ENCODE measurements around the gene TP73. TPM values are rescaled to one million over a fixed set of nuclear protein-coding genes. Genes with fewer than 3 reads are reported as not detected.

The TP73 gene
- total and polyA plus RNA-seq, 4 experiments from 2014 or later = 0.15 to 0.17 TPM; not detected in 2

DNA sequence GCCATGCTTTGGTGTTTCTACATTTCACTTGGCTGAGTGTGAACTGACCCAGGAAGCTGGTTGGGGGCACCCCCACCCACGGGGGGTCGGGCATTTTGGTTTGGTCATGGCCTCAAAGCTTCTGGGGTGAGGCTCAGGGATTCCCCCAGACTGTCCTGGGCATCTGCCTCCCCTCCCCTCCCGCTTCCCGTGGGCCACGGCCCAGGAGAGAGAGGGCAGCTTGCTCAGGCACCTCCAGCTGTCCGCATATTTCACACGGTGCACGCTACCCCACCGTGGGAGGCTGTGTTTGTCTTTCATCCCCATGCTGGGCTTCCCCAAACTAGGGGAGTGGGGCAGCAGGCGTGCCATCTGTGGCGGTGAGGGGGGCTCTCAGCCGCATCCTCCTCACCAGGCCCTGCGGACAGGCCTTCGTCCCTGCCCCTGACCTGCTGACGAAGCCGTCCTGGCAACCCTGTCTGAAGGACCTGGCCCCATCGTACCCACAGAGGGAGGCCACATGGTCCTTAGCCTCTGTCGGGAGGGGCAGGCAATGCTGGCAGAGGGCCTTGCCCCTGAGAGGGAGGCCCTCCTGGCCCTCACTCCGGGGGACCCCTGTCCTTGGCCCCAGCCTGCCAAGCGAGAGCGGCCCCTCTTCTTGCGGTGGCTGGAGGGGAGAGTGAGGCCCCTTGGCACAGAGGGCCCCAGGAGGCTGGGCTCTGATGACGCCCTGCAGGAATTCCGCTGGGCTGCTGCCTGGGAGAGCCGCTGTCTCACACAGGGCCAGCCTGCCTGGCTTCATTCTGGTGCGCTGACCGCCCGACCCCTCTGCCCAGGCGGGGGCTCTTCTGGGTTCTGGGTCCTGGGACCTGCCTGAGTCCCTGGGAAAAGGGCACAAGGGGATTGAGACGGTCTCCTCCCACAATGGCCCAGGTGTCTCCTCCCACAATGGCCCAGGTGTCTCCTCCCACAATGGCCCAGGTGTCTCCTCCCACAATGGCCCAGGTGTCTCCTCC is 22.1 kb downstream of the TP73 start:
- peaks cover 3 to 7% of the 10 kb centered on the region in 2 donors for H3K27me3 Mint-ChIP-seq
- H3K36me3 ChIP-seq (ENCODE audit: insufficient read depth, low read length) = no peaks in the 10 kb centered on the region
- H3K4me3 ChIP-seq (ENCODE audit: low read length in 2 of 2) = no peak overlapping the region
- H3K4me1 Mint-ChIP-seq = peaks cover 3 to 25% (median 12%) of the 10 kb centered on the region in 4 donors
- no peaks in the 10 kb centered on the region for H3K36me3 Mint-ChIP-seq
- POLR2A ChIA-PET (ENCODE audit: partially characterized antibody) = no interaction called here
- H3K9me3 Mint-ChIP-seq = peaks cover 0 to 2% (median 0%) of the 10 kb centered on the region in 8 donors
- no peaks in the 10 kb centered on the region for H3K27me3 ChIP-seq (ENCODE audit: insufficient read depth, low read length)
- DNase-seq = peak in 1 of 5 donors; percentile 28
- no peak overlapping the region for H3K27ac Mint-ChIP-seq
- peaks cover 11% of the 10 kb centered on the region for H3K4me1 ChIP-seq (ENCODE audit: insufficient read depth, low read length)
- no peaks in the 10 kb centered on the region for H3K9me3 ChIP-seq (ENCODE audit: control insufficient read depth in 1 of 2, low read length in 2 of 2)
- H3K4me3 Mint-ChIP-seq = no peak overlapping the region
- CTCF ChIA-PET (ENCODE audit: partially characterized antibody) = no interaction called here
- intact Hi-C loops (cut with micrococcal nuclease) = no loop called here
- no peak overlapping the region for H3K27ac ChIP-seq (ENCODE audit: low read depth, low read length)

DNA sequence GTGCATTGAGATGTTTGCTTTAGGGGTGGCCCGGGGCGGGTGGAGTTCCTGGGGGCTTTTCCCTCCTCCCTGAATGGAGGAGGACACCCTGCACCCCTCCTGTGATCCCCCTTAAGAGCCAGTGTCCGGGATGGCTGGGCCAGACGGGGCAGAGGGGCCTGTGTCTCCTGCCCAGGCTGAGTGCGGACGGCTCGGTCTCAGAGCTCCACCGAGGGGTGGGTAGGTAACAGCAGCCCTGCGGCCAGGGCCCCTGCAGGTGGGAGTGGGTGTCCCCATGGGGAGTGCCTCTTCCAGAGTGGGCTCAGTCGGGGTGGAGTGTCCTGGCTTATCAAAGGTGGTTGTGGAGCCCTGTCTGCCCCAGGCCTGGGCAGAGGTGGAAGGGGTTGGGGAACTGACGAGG is 23.1 kb downstream of the TP73 start:
- Mint-ChIP-seq H3K36me3 (no peaks in the 10 kb centered on the region), H3K27ac (no peak overlapping the region), H3K4me1 (peaks cover 3 to 33% (median 12%) of the 10 kb centered on the region in 4 donors), H3K4me3 (no peak overlapping the region), H3K27me3 (peaks cover 3 to 12% of the 10 kb centered on the region in 2 donors), H3K9me3 (peaks cover 0 to 2% (median 0%) of the 10 kb centered on the region in 8 donors)
- Histone ChIP-seq H3K9me3 (ENCODE audit: control insufficient read depth in 1 of 2, low read length in 2 of 2) (no peaks in the 10 kb centered on the region), H3K27ac (ENCODE audit: low read depth, low read length) (no peak overlapping the region), H3K27me3 (ENCODE audit: insufficient read depth, low read length) (no peaks in the 10 kb centered on the region), H3K36me3 (ENCODE audit: insufficient read depth, low read length) (no peaks in the 10 kb centered on the region), H3K4me1 (ENCODE audit: insufficient read depth, low read length) (peaks cover 11% of the 10 kb centered on the region), H3K4me3 (ENCODE audit: low read length in 2 of 2) (no peak overlapping the region)
- intact Hi-C loops (cut with micrococcal nuclease) = no loop called here
- peak in 1 of 5 donors; percentile 16 for DNase-seq
- CTCF ChIA-PET (ENCODE audit: partially characterized antibody) = interaction anchor here (1.3 kb wide), 1 partner anchor 9 kb away, joined by 3 read pairs; no protein-coding TSS in a partner anchor
- POLR2A ChIA-PET (ENCODE audit: partially characterized antibody) = no interaction called here

DNA sequence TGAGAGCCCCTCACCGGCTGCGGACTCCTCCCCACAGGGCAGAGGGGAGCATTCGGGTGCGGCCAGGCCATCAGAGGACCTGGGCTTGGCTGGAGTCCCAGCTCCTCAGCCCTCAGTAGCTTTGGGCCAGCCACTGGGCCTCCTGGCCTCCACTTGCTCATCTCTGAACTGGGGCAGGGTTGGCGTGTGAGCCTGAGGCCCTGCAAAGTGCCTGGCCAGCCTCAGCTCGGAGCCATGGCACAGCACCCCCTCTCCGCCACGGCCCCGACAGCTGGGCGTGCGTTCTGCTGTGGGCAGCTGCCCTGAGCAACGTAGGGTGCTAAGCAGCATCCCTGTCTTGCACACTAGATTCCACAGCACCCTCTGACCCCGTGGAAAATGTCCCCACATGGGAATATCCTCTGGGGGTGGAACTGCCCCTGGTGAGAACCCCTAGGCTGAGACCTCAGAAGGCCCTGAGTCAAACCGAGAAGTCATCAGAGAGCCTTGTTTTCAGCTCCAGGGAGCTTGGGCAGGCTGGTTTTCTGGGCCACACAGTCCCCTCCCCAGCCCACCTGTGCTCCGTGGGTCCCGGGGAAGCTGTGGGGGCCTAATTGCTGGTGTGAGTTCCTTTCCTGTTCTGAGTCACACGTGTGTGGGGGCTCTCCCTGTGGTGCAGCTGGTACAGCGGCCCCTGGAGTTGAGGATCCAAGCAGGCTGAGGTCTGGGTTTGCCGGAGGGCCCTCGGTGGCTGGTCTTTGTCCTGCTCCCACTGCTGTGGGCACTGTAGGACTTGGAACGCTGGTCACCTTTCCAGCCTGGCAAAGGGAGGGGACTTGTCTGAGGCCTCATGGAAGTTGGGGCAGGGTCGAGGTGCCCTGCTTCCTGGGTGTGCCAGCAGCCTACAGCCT is 24.5 kb downstream of the TP73 start:
- CTCF ChIA-PET (ENCODE audit: partially characterized antibody) = interaction anchor here (1.3 kb wide), 1 partner anchor 10 kb away, joined by 3 read pairs; no protein-coding TSS in a partner anchor
- Mint-ChIP-seq H3K27ac (peak overlapping the region in 1 of 7 donors; percentile 32), H3K36me3 (no peaks in the 10 kb centered on the region), H3K9me3 (peaks cover 0 to 2% (median 0%) of the 10 kb centered on the region in 8 donors), H3K4me1 (peaks cover 3 to 33% (median 12%) of the 10 kb centered on the region in 4 donors), H3K27me3 (peaks cover 2 to 10% of the 10 kb centered on the region in 2 donors), H3K4me3 (no peak overlapping the region)
- no peak overlapping the region for H3K27ac ChIP-seq (ENCODE audit: low read depth, low read length)
- no peaks in the 10 kb centered on the region for H3K36me3 ChIP-seq (ENCODE audit: insufficient read depth, low read length)
- DNase-seq = no peak
- intact Hi-C loops (cut with micrococcal nuclease) = no loop called here
- H3K4me1 ChIP-seq (ENCODE audit: insufficient read depth, low read length) = peaks cover 11% of the 10 kb centered on the region
- POLR2A ChIA-PET (ENCODE audit: partially characterized antibody) = no interaction called here
- H3K9me3 ChIP-seq (ENCODE audit: control insufficient read depth in 1 of 2, low read length in 2 of 2) = no peaks in the 10 kb centered on the region
- no peak overlapping the region for H3K4me3 ChIP-seq (ENCODE audit: low read length in 2 of 2)
- H3K27me3 ChIP-seq (ENCODE audit: insufficient read depth, low read length) = no peaks in the 10 kb centered on the region

DNA sequence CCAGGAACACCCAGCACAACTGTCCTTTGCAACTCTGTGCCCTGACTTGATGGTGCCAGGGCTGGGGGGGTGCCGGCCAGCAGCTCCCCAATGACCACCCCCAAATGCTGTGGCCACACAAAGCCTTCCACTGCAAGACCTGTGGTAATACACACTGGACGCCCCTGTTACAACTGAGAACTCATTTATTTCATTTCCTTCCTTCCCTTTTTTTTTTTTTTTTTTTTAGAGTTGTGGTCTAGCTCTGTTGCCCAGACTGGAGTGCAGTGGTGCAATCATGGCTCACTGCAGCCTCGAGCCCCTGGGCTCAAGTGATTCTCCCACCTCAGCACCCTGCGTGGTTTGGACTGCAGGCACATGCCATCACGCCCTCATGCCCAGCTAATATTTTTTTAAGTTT is 25.2 kb downstream of the TP73 start:
- H3K27ac ChIP-seq (ENCODE audit: low read depth, low read length) = no peak overlapping the region

GRCh38 chr1:3678361-3679097 is 26.2 kb downstream of the TP73 start:
- peaks cover under 1 to 27% (median 10%) of the 10 kb centered on the region in 4 donors for H3K4me1 Mint-ChIP-seq
- intact Hi-C loops (cut with micrococcal nuclease) = no loop called here
- peak overlapping the region in 2 of 7 donors; percentile 35 to 50 for H3K27ac Mint-ChIP-seq
- no peaks in the 10 kb centered on the region for H3K27me3 ChIP-seq (ENCODE audit: insufficient read depth, low read length)
- peaks cover 11% of the 10 kb centered on the region for H3K4me1 ChIP-seq (ENCODE audit: insufficient read depth, low read length)
- peaks cover 0 to 2% (median 0%) of the 10 kb centered on the region in 8 donors for H3K9me3 Mint-ChIP-seq
- ChIA-PET POLR2A (ENCODE audit: partially characterized antibody) (no interaction called here), CTCF (ENCODE audit: partially characterized antibody) (no interaction called here)
- DNase-seq = peak in 1 of 5 donors; percentile 12
- H3K9me3 ChIP-seq (ENCODE audit: control insufficient read depth in 1 of 2, low read length in 2 of 2) = no peaks in the 10 kb centered on the region
- H3K36me3 ChIP-seq (ENCODE audit: insufficient read depth, low read length) = no peaks in the 10 kb centered on the region
- H3K4me3 ChIP-seq (ENCODE audit: low read length in 2 of 2) = no peak overlapping the region
- H3K36me3 Mint-ChIP-seq = no peaks in the 10 kb centered on the region
- no peak overlapping the region for H3K4me3 Mint-ChIP-seq
- peaks cover 2 to 9% of the 10 kb centered on the region in 2 donors for H3K27me3 Mint-ChIP-seq
- H3K27ac ChIP-seq (ENCODE audit: low read depth, low read length) = no peak overlapping the region

More for the DNA sequence above, 25.2 kb downstream of the TP73 start:
- Mint-ChIP-seq H3K36me3 (no peaks in the 10 kb centered on the region), H3K27me3 (peaks cover 2 to 10% of the 10 kb centered on the region in 2 donors), H3K27ac (peak overlapping the region in 1 of 7 donors; percentile 50), H3K4me3 (peak overlapping the region in 1 of 8 donors; percentile 34), H3K9me3 (peaks cover 0 to 2% (median 0%) of the 10 kb centered on the region in 8 donors), H3K4me1 (peaks cover 3 to 33% (median 12%) of the 10 kb centered on the region in 4 donors)
- H3K36me3 ChIP-seq (ENCODE audit: insufficient read depth, low read length) = no peaks in the 10 kb centered on the region
- DNase-seq = no peak
- no peaks in the 10 kb centered on the region for H3K27me3 ChIP-seq (ENCODE audit: insufficient read depth, low read length)
- peaks cover 11% of the 10 kb centered on the region for H3K4me1 ChIP-seq (ENCODE audit: insufficient read depth, low read length)
- POLR2A ChIA-PET (ENCODE audit: partially characterized antibody) = no interaction called here
- CTCF ChIA-PET (ENCODE audit: partially characterized antibody) = no interaction called here
- intact Hi-C loops (cut with micrococcal nuclease) = no loop called here
- no peak overlapping the region for H3K4me3 ChIP-seq (ENCODE audit: low read length in 2 of 2)
- H3K9me3 ChIP-seq (ENCODE audit: control insufficient read depth in 1 of 2, low read length in 2 of 2) = no peaks in the 10 kb centered on the region

DNA sequence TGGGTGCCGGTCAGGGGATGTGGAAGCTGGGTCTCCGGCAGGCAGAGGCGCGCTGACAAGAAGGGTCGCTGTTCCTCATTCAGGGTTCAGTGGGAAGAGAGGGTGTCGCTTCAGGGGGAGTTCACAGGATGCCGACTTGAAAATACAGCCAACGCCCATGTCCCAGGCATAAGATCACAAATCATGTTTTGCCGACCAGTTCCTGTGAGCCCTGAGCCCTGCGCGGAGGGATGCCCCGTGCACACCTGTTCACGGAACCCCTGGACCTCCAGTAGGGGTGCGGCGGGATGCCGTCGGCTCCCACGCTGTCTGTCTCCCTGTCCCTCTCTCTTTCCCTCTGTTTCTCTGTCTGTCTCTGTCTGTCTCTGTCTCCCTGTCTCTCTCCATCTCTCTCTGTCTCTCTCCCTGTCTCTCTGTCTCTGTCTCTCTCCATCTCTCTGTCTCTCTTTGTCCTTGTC is 26.8 kb downstream of the TP73 start:
- H3K36me3 Mint-ChIP-seq = no peaks in the 10 kb centered on the region
- Histone ChIP-seq H3K4me1 (ENCODE audit: insufficient read depth, low read length) (peaks cover 11% of the 10 kb centered on the region), H3K27me3 (ENCODE audit: insufficient read depth, low read length) (no peaks in the 10 kb centered on the region), H3K36me3 (ENCODE audit: insufficient read depth, low read length) (no peaks in the 10 kb centered on the region), H3K9me3 (ENCODE audit: control insufficient read depth in 1 of 2, low read length in 2 of 2) (no peaks in the 10 kb centered on the region), H3K4me3 (ENCODE audit: low read length in 2 of 2) (no peak overlapping the region), H3K27ac (ENCODE audit: low read depth, low read length) (no peak overlapping the region)
- H3K27me3 Mint-ChIP-seq = peaks cover 2 to 8% of the 10 kb centered on the region in 2 donors
- ChIA-PET CTCF (ENCODE audit: partially characterized antibody) (no interaction called here), POLR2A (ENCODE audit: partially characterized antibody) (no interaction called here)
- intact Hi-C loops (cut with micrococcal nuclease) = no loop called here
- H3K9me3 Mint-ChIP-seq = peaks cover 0 to 2% (median 0%) of the 10 kb centered on the region in 8 donors
- peak in 1 of 5 donors; percentile 29 for DNase-seq
- peaks cover 0 to 24% (median 9%) of the 10 kb centered on the region in 4 donors for H3K4me1 Mint-ChIP-seq
- peak overlapping the region in 1 of 8 donors; percentile 29 for H3K4me3 Mint-ChIP-seq
- H3K27ac Mint-ChIP-seq = peak overlapping the region in 2 of 7 donors; percentile 25 to 69

Data from CD4-positive, alpha-beta memory T cell (primary cell).